ENCODE measurements around the gene MARF1.
"Not testable (repeated sequence)": the region's sequence is repeated elsewhere in the genome, so short reads cannot be mapped to it uniquely, and the experiment has no call there.

Gene MARF1

GRCh38 chr16:15650019-15650697, 7.2 kb upstream of the MARF1 start, which contains the start of gene NDE1:
Gene NDE1 (plus strand): TSS chr16:15650245. CDS start chr16:15664779, 14,534 bp downstream.
- TF ChIP-seq POLR2AphosphoS5 (IDR thresholded peaks at IDR 0.05; ENCODE audit: low read depth, low read length) = peak; percentile 30; the same call in 1 of the 2 replicates
- peak; percentile 62 for TF ChIP-seq POLR2A (IDR thresholded peaks at IDR 0.05; ENCODE audit: low read depth, low read length)
- no peak for TF ChIP-seq TAF1 (IDR thresholded peaks at IDR 0.05; ENCODE audit: borderline replicate concordance, low read depth, low read length)
- DNase-seq (ENCODE audit: insufficient read length) = peak; percentile 89
- peak; percentile 76 for FAIRE-seq

- DNase-seq (ENCODE audit: insufficient read length) = no peak
- TF ChIP-seq POLR2AphosphoS5 (IDR thresholded peaks at IDR 0.05; ENCODE audit: low read depth, low read length) (no peak), POLR2A (IDR thresholded peaks at IDR 0.05; ENCODE audit: low read depth, low read length) (no peak), TAF1 (IDR thresholded peaks at IDR 0.05; ENCODE audit: borderline replicate concordance, low read depth, low read length) (no peak)
- no peak for FAIRE-seq
Observed at GRCh38 chr16:15649727-15650018, 6.7 kb upstream of the MARF1 start.

GRCh38 chr16:15649311-15649710, 6.4 kb upstream of the MARF1 start:
- not testable (repeated sequence) for FAIRE-seq; DNase-seq (ENCODE audit: insufficient read length)

- FAIRE-seq (no peak), DNase-seq (ENCODE audit: insufficient read length) (no peak)
- no peak for TF ChIP-seq POLR2AphosphoS5 (IDR thresholded peaks at IDR 0.05; ENCODE audit: low read depth, low read length)
- TF ChIP-seq POLR2A (IDR thresholded peaks at IDR 0.05; ENCODE audit: low read depth, low read length) = no peak
- no peak for TF ChIP-seq TAF1 (IDR thresholded peaks at IDR 0.05; ENCODE audit: borderline replicate concordance, low read depth, low read length)
Observed at GRCh38 chr16:15648135-15648730, 5.3 kb upstream of the MARF1 start.

GRCh38 chr16:15647294-15648014, 4.5 kb upstream of the MARF1 start:
- no peak for FAIRE-seq
- TF ChIP-seq TAF1 (IDR thresholded peaks at IDR 0.05; ENCODE audit: borderline replicate concordance, low read depth, low read length) = no peak
- no peak for TF ChIP-seq POLR2AphosphoS5 (IDR thresholded peaks at IDR 0.05; ENCODE audit: low read depth, low read length)
- TF ChIP-seq POLR2A (IDR thresholded peaks at IDR 0.05; ENCODE audit: low read depth, low read length) = no peak
- DNase-seq (ENCODE audit: insufficient read length) = no peak

- DNase-seq (ENCODE audit: insufficient read length); FAIRE-seq: not testable (repeated sequence)
Observed at GRCh38 chr16:15646557-15647293, 3.8 kb upstream of the MARF1 start.

GRCh38 chr16:15644962-15645465, 2.1 kb upstream of the MARF1 start:
- FAIRE-seq; DNase-seq (ENCODE audit: insufficient read length): not testable (repeated sequence)

GRCh38 chr16:15644267-15644961, 1.5 kb upstream of the MARF1 start:
- FAIRE-seq (no peak), DNase-seq (ENCODE audit: insufficient read length) (no peak)
- no peak for TF ChIP-seq POLR2AphosphoS5 (IDR thresholded peaks at IDR 0.05; ENCODE audit: low read depth, low read length)
- TF ChIP-seq TAF1 (IDR thresholded peaks at IDR 0.05; ENCODE audit: borderline replicate concordance, low read depth, low read length) = no peak
- TF ChIP-seq POLR2A (IDR thresholded peaks at IDR 0.05; ENCODE audit: low read depth, low read length) = no peak; the same call in 1 of the 2 replicates

GRCh38 chr16:15643946-15644250, 944 bp upstream of the MARF1 start:
- no peak for DNase-seq (ENCODE audit: insufficient read length)
- no peak for FAIRE-seq
- TF ChIP-seq POLR2AphosphoS5 (IDR thresholded peaks at IDR 0.05; ENCODE audit: low read depth, low read length) (no peak), POLR2A (IDR thresholded peaks at IDR 0.05; ENCODE audit: low read depth, low read length) (no peak), TAF1 (IDR thresholded peaks at IDR 0.05; ENCODE audit: borderline replicate concordance, low read depth, low read length) (no peak)

GRCh38 chr16:15642557-15643047, 352 bp downstream of the MARF1 start:
- TF ChIP-seq POLR2A (IDR thresholded peaks at IDR 0.05; ENCODE audit: low read depth, low read length) (peak; percentile 60), TAF1 (IDR thresholded peaks at IDR 0.05; ENCODE audit: borderline replicate concordance, low read depth, low read length) (peak; percentile 56; the same call in 1 of the 2 replicates), POLR2AphosphoS5 (IDR thresholded peaks at IDR 0.05; ENCODE audit: low read depth, low read length) (peak; percentile 84)
- peak; percentile 96 for FAIRE-seq
- peak; percentile 43 for DNase-seq (ENCODE audit: insufficient read length)

Data from GM12892 (cell line).